SK-N-MC (cell line): Measurements from ENCODE around the gene ASB15.

Experiments
- EZH2 ChIP-seq: fragments of 200-600 bp; sonication (generic); IDR thresholded peaks from one replicate; pipeline ENCODE4 v1.6.1; 2017; ENCODE audit warnings: antibody characterized with exemption
- POLR2AphosphoS5 ChIP-seq: IDR thresholded peaks from 2 replicates; pipeline ENCODE4 v1.6.1; 2012; ENCODE audit warnings: mild to moderate bottlenecking, low read depth, low read length, borderline replicate concordance

DNA sequence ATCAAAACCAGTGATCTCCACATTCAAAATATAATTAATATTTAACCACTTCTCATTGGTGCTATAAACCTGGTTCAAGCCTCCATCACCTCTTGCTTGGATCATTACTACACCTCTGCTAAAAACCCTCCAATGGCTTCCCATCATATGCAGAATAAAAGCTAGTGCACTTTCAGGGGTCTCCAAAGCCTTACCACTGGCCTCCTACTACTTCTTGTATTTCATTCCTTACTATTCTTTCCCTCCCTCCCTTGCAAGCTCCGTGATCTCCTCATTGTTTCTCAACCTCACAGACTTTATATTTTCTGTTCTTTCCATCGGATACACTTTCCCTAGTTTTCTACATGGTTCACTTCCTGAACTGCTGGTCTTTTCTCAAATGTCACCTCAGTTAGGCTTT lies 85.5 kb downstream of the ASB15 start:
- no peak for TF ChIP-seq EZH2
- no peak for TF ChIP-seq POLR2AphosphoS5
